A204.1 (cell line): ENCODE measurements around the gene CDK13.
"Not testable (repeated sequence)": the region's sequence is repeated elsewhere in the genome, so short reads cannot be mapped to it uniquely, and the experiment has no call there.

Experiments
- FAIRE-seq: peaks from 2 replicates; lab custom pipeline; 2012; peaks lifted over from hg19 to GRCh38; lab: Jason Lieb, UNC

Gene CDK13

DNA sequence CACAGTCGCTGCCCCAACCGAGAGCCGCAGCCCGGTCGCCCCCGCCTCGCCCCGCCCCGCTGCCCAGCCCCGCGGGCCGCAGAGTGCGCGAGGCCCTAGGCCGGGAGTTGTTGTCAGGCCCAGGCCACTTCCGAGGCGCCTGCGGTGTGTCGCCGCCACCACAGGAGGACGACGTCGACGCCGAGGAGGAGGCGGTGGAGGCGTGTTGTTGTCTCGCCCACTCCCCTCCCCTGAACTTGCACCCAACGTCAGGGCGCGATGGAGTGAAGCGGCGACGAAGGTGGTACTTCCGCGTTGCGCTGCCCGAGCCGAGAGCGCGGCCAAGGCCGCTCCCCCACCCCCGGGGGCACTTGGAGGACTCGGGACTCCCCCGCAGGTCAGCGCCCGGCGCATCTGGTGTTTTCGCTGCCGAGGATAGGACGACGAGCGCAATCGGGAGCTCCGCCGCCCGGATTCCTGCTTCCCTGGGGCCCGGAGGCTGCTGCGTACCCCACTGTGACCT, at the start of gene CDK13:
TSS of gene CDK13 (plus strand) at position 286 of the 502 bp plus-strand sequence. CDS start 386 bp downstream, outside the sequence.
- FAIRE-seq: no peak

- FAIRE-seq: no peak
Measured at GRCh38 chr7:39904077-39904486, 46.0 kb upstream of the CDK13 start.

GRCh38 chr7:39908141-39908540, 41.9 kb upstream of the CDK13 start:
- FAIRE-seq: no peak

DNA sequence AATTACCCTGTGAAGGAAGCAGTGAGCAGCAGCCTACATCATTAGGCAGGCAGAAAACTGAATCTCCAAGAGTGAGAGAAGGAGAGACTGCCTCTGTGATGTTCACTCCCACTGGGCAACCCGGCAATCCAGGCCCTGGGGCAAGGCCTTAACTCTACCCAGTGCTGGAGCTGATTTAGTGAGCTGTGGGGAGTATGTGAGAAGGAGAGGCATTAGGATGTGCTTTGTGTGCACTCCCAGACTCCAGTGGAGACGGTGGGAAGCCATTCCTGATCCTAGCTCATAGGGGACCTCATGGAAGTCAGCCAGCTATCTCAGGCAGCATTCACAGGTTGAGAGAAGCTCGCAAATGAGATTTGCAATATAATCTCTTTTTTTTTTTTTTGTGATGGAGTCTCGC, 41.1 kb upstream of the CDK13 start:
- no peak for FAIRE-seq

- FAIRE-seq: no peak
Measured at GRCh38 chr7:39909526-39909925, 40.5 kb upstream of the CDK13 start.

GRCh38 chr7:39910108-39910869, 39.8 kb upstream of the CDK13 start:
- no peak for FAIRE-seq

GRCh38 chr7:39911167-39911566, 38.9 kb upstream of the CDK13 start:
- FAIRE-seq: no peak

GRCh38 chr7:39915847-39916246, 34.2 kb upstream of the CDK13 start:
- not testable (repeated sequence) for FAIRE-seq

GRCh38 chr7:39919646-39920045, 30.4 kb upstream of the CDK13 start:
- FAIRE-seq: no peak

DNA sequence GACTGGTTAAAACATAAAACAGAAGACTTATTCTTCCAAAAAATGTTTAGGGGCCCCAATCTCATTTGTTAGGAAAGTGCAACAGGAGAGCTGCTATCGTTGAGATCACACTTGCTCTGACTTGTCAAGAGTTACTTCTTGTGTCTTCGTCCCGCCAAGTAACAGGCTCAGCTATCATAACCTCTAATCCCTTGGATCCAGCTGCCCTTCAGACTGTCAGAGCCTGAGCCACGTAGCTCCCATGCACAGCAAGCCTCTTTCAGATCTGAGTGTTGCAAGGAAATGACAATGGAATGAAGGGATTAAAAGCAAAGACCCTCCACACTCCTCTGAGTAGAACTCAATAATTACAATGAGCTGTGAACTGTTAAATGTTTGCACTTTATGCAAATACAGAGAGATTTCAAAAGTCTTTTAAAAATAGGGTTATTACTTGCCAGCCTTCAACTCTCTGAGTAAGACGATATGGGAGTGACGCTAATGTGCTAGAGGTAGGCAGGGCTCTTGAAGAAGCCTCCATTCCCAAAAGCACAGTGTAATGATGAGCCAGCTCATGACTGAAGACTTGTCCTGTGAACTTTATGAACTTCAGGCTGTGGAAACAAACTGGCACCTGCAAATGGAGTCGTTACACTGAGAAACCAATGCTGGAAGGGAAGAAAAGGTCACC, 28.4 kb upstream of the CDK13 start:
- FAIRE-seq: no peak

DNA sequence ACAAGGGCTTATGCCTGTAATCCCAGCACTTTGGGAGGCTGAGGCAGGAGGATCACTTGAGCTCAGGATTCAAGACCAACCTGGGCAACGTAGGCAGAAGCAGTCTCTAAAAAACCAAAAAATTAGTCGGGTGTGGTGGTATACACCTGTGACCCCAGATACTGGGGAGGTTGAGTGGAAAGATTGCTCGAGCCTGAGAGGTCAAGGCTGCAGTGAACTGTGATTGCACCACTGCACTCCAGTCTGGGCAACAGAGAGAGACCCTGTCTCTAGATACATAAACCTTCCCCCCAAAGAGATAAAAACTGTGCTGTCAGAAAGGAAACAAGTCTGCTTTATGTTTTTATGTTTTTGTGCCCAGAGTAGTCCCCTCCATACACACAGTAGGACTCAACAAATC, 27.5 kb upstream of the CDK13 start:
- FAIRE-seq: no peak

- FAIRE-seq: no peak
Measured at GRCh38 chr7:39923091-39923490, 27.0 kb upstream of the CDK13 start.

GRCh38 chr7:39924122-39924521, 25.9 kb upstream of the CDK13 start:
- FAIRE-seq: no peak

GRCh38 chr7:39926111-39926510, 23.9 kb upstream of the CDK13 start:
- no peak for FAIRE-seq

GRCh38 chr7:39927018-39927417, 23.0 kb upstream of the CDK13 start:
- no peak for FAIRE-seq

DNA sequence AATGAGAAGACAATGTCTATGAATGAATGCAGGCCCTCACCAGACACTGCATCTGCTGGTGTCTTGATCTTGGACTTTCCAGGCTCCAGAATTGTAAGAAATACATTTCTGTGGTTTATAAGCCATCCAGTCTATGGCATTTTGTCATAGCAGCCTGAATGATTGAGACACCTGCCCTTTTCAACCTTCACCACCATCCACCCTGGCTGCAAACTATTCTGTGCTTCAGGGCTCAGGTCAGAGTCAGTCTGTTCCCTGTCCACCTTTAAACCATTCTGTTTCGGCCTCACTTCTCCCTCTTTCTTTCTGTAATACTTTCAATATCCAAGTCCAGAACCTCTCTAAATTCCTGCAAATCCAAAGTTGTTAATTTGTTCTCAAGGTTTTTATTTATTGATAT, 15.9 kb upstream of the CDK13 start:
- FAIRE-seq: no peak

DNA sequence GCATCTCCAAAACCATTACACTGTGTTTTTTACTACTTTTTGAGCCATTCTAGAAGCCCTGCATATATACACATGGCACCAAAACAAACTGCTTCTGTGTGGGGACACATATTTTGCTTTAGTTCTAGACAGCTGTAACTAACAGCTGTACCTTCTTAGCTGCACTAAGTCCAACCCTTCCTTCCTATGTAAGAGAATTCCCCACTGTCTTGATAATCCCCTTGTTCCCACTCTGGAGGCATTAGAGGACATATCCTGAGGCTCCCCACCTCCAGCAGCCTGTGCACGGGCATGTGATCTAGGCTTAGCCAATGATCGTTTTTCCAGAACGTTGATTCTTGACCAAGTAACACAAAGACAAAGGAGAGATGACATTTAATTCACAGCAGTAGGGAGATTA, 13.3 kb upstream of the CDK13 start:
- no peak for FAIRE-seq

GRCh38 chr7:39937366-39938153, 12.5 kb upstream of the CDK13 start:
- FAIRE-seq: no peak

GRCh38 chr7:39942883-39943282, 7.2 kb upstream of the CDK13 start:
- FAIRE-seq: no peak

DNA sequence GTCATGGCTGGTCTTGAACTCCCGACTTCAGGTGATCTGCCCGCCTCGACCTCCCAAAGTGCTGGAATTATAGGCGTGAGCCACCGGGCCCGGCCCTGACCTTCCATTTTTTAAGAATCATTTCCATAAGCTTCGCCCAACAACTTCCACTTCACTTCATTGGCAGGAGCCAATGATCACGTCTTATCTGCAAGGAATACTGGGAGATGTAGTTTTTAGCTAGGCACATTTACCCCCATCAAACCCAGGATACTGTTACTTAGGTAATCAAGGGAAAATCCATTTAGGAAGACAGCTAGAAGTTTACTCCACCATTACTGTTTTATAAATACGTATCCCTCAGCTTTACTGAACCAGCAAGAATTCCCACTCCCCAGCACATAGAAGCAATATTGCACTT, 3.4 kb upstream of the CDK13 start:
- no peak for FAIRE-seq

- no peak for FAIRE-seq
Measured at GRCh38 chr7:39948375-39948955, 1.6 kb upstream of the CDK13 start.
